Smooth muscle cell (in vitro differentiated cells): ENCODE results near the gene NFIA. TPM values are rescaled to one million over a fixed set of nuclear protein-coding genes. Genes with fewer than 3 reads are reported as not detected.

Experiments used
- DNase-seq: peaks from one replicate; lab custom pipeline; 2025; ENCODE audit not compliant: unreplicated experiment; lab: John Stamatoyannopoulos, UW
- H2AFZ ChIP-seq: fragments of 200-600 bp; sonication (generic); 2 replicates; pipeline ENCODE4 v1.6.0; 2016; ENCODE audit warnings: antibody characterized with exemption, low read depth, mild to moderate bottlenecking
- H3F3A ChIP-seq: fragments of 200-600 bp; sonication (generic); 2 replicates; pipeline ENCODE4 v1.6.0; 2017; ENCODE audit warnings: antibody characterized with exemption, low read depth
- H3K27ac ChIP-seq: fragments of 200-600 bp; sonication (generic); 2 replicates; pipeline ENCODE4 v1.5.1; 2016; ENCODE audit warnings: low read depth, mild to moderate bottlenecking
- H3K27me3 ChIP-seq: fragments of 200-600 bp; sonication (generic); 2 replicates; pipeline ENCODE4 v1.6.1; 2016; ENCODE audit warnings: low read depth, mild to moderate bottlenecking
- H3K36me3 ChIP-seq: fragments of 200-600 bp; sonication (generic); 2 replicates; pipeline ENCODE4 v1.5.1; 2016; ENCODE audit warnings: low read depth
- H3K4me1 ChIP-seq: fragments of 200-600 bp; sonication (generic); 2 replicates; pipeline ENCODE4 v1.5.1; 2016; ENCODE audit warnings: low read depth
- H3K4me2 ChIP-seq: fragments of 200-600 bp; sonication (generic); 2 replicates; pipeline ENCODE4 v1.6.0; 2016; ENCODE audit warnings: mild to moderate bottlenecking
- H3K4me3 ChIP-seq: fragments of 200-600 bp; sonication (generic); 2 replicates; pipeline ENCODE4 v1.5.1; 2016; ENCODE audit warnings: mild to moderate bottlenecking
- H3K79me2 ChIP-seq: fragments of 200-600 bp; sonication (generic); 2 replicates; pipeline ENCODE4 v1.6.0; 2016; ENCODE audit warnings: low read depth, mild to moderate bottlenecking
- H3K9ac ChIP-seq: fragments of 200-600 bp; sonication (generic); 2 replicates; pipeline ENCODE4 v1.6.0; 2016; ENCODE audit warnings: low read depth
- H3K9me3 ChIP-seq: fragments of 200-600 bp; sonication (generic); replicated peaks from 2 replicates; pipeline ENCODE4 v1.5.1; 2016; ENCODE audit warnings: low read depth
- H4K20me1 ChIP-seq: fragments of 200-600 bp; sonication (generic); 2 replicates; pipeline ENCODE4 v1.6.0; 2016; ENCODE audit warnings: low read depth
- WGBS: methylation state at CpG from one replicate; pipeline ENCODE4 v1.1.7; 2016; ENCODE audit warnings: low lambda C conversion rate; 5-methylcytosine and 5-hydroxymethylcytosine counted together
- polyA plus RNA-seq: library from polyadenylated mRNA; unstranded; fragments of >200 nt; fragmentation: Nextera tagmentation; extraction: Ambion mirVana; gene quantifications from 2 replicates; pipeline ENCODE4 v1.2.1, GENCODE V29; 2016
- total RNA-seq: library from RNA; depleted of rRNA; stranded (reverse); fragments of >200 nt; gene quantifications from 2 replicates; pipeline ENCODE4 v1.2.3, GENCODE V29; 2014
- TF ChIP-seq, protein P1 (sequence below): fragments of 200-600 bp; sonication (generic); IDR thresholded peaks from 2 replicates; pipeline ENCODE4 v1.5.1; 2017; ENCODE audit warnings: borderline replicate concordance, mild to moderate bottlenecking, antibody characterized with exemption; ENCODE audit not compliant: insufficient read depth, poor library complexity, severe bottlenecking

NFIA gene
- total and polyA plus RNA-seq, 2 experiments from 2014 or later: 5.0 to 6.2 TPM

DNA sequence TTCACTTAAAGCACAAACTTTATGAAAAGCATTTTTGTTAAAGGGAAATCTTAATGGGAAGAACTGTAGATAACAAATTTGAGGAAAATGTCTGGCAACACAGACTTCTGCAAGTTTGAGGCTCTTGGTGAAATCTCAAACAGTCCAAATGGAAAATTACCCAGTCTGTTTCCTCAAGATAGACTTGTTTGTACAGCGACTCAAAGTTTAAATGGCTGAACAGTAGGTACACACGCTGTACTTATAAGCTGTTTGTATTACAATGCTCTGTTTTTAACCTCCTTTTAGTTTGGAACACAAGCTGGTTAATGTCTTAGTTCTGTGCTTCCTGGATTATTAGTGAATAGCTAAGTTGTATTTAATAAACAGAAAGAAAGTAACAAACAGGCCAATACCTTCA lies 217.1 kb downstream of the NFIA start:
- no peak for DNase-seq
- Histone ChIP-seq H3K27ac (peak overlapping the region; percentile 37), H3K4me1 (peaks cover 25% of the 10 kb centered on the region), H3K9me3 (no peaks in the 10 kb centered on the region), H4K20me1 (no peaks in the 10 kb centered on the region), H3K27me3 (no peaks in the 10 kb centered on the region), H2AFZ (peak overlapping the region; percentile 42), H3K79me2 (no peaks in the 10 kb centered on the region), H3K9ac (peak overlapping the region; percentile 6), H3K36me3 (no peaks in the 10 kb centered on the region), H3K4me3 (no peak overlapping the region), H3K4me2 (peak overlapping the region; percentile 38), H3F3A (no peaks in the 10 kb centered on the region)
- WGBS: 24% methylated on average over 2 of the region's 2 CpGs
- TF ChIP-seq, protein P1, sequence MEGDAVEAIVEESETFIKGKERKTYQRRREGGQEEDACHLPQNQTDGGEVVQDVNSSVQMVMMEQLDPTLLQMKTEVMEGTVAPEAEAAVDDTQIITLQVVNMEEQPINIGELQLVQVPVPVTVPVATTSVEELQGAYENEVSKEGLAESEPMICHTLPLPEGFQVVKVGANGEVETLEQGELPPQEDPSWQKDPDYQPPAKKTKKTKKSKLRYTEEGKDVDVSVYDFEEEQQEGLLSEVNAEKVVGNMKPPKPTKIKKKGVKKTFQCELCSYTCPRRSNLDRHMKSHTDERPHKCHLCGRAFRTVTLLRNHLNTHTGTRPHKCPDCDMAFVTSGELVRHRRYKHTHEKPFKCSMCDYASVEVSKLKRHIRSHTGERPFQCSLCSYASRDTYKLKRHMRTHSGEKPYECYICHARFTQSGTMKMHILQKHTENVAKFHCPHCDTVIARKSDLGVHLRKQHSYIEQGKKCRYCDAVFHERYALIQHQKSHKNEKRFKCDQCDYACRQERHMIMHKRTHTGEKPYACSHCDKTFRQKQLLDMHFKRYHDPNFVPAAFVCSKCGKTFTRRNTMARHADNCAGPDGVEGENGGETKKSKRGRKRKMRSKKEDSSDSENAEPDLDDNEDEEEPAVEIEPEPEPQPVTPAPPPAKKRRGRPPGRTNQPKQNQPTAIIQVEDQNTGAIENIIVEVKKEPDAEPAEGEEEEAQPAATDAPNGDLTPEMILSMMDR: no peak

DNA sequence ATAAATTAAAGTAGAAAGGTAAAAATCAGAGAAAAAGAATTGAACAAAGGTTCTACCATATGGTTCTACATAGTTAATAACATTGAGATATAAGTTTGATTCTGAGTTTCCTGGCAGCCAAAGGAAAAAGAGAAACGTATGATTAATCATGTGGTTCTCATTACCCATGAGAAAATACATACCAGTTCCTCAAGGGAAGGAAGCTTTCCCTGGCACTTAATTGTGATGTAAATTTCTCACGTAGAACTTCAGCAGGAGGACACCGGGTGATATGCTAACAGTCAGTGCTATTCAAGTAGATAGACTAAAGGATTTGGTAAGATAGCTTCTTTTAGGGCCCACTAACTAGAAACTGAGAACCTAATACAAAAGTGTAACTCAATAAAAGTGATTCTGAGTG lies 218.5 kb downstream of the NFIA start:
- H3K9me3 ChIP-seq: no peaks in the 10 kb centered on the region
- no peak overlapping the region for H3K9ac ChIP-seq
- H3K27me3 ChIP-seq: no peaks in the 10 kb centered on the region
- no peaks in the 10 kb centered on the region for H4K20me1 ChIP-seq
- no peak overlapping the region for H2AFZ ChIP-seq
- peak overlapping the region; percentile 78 for H3K27ac ChIP-seq
- no peak overlapping the region for H3K4me2 ChIP-seq
- WGBS: 69% methylated on average over 3 of the region's 3 CpGs
- H3K4me1 ChIP-seq: peaks cover 21% of the 10 kb centered on the region
- TF ChIP-seq, protein P1: no peak
- H3F3A ChIP-seq: no peaks in the 10 kb centered on the region
- H3K36me3 ChIP-seq: no peaks in the 10 kb centered on the region
- H3K79me2 ChIP-seq: no peaks in the 10 kb centered on the region
- DNase-seq: no peak
- H3K4me3 ChIP-seq: no peak overlapping the region

DNA sequence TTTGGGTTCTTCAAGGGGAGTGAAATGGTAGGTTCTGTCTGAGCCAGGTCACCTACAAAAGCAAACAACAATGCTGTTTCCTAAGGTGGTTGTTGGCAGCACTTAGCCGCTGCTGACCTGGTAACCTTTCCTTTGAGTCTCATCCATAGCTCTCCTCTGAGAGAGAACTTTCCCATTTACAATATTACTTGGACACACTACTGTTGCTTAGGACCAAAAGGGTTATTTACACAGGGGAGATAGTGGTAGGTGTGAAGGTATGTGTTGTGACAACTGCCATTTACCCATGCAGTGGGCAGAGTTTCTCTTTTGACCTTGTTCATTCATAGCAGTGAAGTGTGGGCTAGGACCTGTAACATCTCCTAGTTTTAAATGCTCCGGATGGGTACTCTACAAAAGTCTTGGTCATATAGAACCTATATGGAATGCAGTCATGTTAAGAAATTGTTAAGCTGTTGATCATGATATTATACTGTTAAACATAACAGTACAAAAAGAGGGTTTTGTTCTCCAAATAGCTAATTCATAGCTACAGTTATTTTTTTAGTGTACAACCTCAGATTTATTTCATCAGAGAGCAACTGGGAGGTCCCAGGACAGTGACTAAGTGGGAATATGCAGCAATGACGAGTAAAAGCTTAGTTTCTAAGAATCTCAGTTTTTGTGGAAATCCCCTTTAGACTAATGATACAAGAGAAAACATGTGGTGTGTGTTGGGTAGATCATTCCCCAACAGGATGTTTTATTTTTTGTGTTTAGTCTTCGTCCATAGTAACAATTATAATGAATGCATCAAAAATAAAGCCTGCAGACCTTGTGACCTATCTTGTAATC lies 219.7 kb downstream of the NFIA start:
- H3K4me1 ChIP-seq: peaks cover 10% of the 10 kb centered on the region
- 52% methylated on average over 4 of the region's 4 CpGs for WGBS
- peak overlapping the region; percentile 78 for H3K27ac ChIP-seq
- H3K79me2 ChIP-seq: no peaks in the 10 kb centered on the region
- peak overlapping the region; percentile 39 for H3K4me2 ChIP-seq
- H3K9me3 ChIP-seq: no peaks in the 10 kb centered on the region
- H3F3A ChIP-seq: no peaks in the 10 kb centered on the region
- peak overlapping the region; percentile 47 for H3K9ac ChIP-seq
- no peak overlapping the region for H3K4me3 ChIP-seq
- no peak overlapping the region for H2AFZ ChIP-seq
- H3K36me3 ChIP-seq: no peaks in the 10 kb centered on the region
- TF ChIP-seq, protein P1: no peak
- no peaks in the 10 kb centered on the region for H4K20me1 ChIP-seq
- no peak for DNase-seq
- H3K27me3 ChIP-seq: no peaks in the 10 kb centered on the region
